ENCODE measurements around the gene ENDOU.

The ENDOU gene

GRCh38 chr12:47747126-47747525, 21.8 kb upstream of the ENDOU start:
- no peak overlapping the region for H3K4me3 ChIP-seq (ENCODE audit: low read depth, low read length)
- DNase-seq (ENCODE audit: low read depth, low spot score) = no peak
- in situ Hi-C loops (cut with HindIII; ENCODE audit: low sequenced_read_pairs) = no loop called here
- no peak for TF ChIP-seq CTCF (IDR thresholded peaks at IDR 0.05; ENCODE audit: low read depth, low read length)

GRCh38 chr12:47746523-47746922, 21.2 kb upstream of the ENDOU start:
- H3K4me3 ChIP-seq (ENCODE audit: low read depth, low read length) = no peak overlapping the region
- DNase-seq (ENCODE audit: low read depth, low spot score) = no peak
- in situ Hi-C loops (cut with HindIII; ENCODE audit: low sequenced_read_pairs) = no loop called here
- no peak for TF ChIP-seq CTCF (IDR thresholded peaks at IDR 0.05; ENCODE audit: low read depth, low read length)

GRCh38 chr12:47746073-47746472, 20.8 kb upstream of the ENDOU start:
- no peak for TF ChIP-seq CTCF (IDR thresholded peaks at IDR 0.05; ENCODE audit: low read depth, low read length)
- DNase-seq (ENCODE audit: low read depth, low spot score) = no peak
- H3K4me3 ChIP-seq (ENCODE audit: low read depth, low read length) = no peak overlapping the region
- in situ Hi-C loops (cut with HindIII; ENCODE audit: low sequenced_read_pairs) = no loop called here

- H3K4me3 ChIP-seq (ENCODE audit: low read depth, low read length) = no peak overlapping the region
- no peak for TF ChIP-seq CTCF (IDR thresholded peaks at IDR 0.05; ENCODE audit: low read depth, low read length)
- in situ Hi-C loops (cut with HindIII; ENCODE audit: low sequenced_read_pairs) = no loop called here
- DNase-seq (ENCODE audit: low read depth, low spot score) = no peak
These were observed 20.3 kb upstream of the ENDOU start for GRCh38 chr12:47745485-47746041.

- DNase-seq (ENCODE audit: low read depth, low spot score) = no peak
- no peak for TF ChIP-seq CTCF (IDR thresholded peaks at IDR 0.05; ENCODE audit: low read depth, low read length)
- in situ Hi-C loops (cut with HindIII; ENCODE audit: low sequenced_read_pairs) = no loop called here
- H3K4me3 ChIP-seq (ENCODE audit: low read depth, low read length) = no peak overlapping the region
These were observed 19.6 kb upstream of the ENDOU start for GRCh38 chr12:47744778-47745436.

- peak; percentile 38 for TF ChIP-seq CTCF (IDR thresholded peaks at IDR 0.05; ENCODE audit: low read depth, low read length)
- no peak for DNase-seq (ENCODE audit: low read depth, low spot score)
- in situ Hi-C loops (cut with HindIII; ENCODE audit: low sequenced_read_pairs) = no loop called here
- H3K4me3 ChIP-seq (ENCODE audit: low read depth, low read length) = no peak overlapping the region
These were observed 18.8 kb upstream of the ENDOU start for GRCh38 chr12:47744005-47744651.

Measured in astrocyte of the spinal cord (primary cell).